Measurements from ENCODE around the gene TEX19.

DNA sequence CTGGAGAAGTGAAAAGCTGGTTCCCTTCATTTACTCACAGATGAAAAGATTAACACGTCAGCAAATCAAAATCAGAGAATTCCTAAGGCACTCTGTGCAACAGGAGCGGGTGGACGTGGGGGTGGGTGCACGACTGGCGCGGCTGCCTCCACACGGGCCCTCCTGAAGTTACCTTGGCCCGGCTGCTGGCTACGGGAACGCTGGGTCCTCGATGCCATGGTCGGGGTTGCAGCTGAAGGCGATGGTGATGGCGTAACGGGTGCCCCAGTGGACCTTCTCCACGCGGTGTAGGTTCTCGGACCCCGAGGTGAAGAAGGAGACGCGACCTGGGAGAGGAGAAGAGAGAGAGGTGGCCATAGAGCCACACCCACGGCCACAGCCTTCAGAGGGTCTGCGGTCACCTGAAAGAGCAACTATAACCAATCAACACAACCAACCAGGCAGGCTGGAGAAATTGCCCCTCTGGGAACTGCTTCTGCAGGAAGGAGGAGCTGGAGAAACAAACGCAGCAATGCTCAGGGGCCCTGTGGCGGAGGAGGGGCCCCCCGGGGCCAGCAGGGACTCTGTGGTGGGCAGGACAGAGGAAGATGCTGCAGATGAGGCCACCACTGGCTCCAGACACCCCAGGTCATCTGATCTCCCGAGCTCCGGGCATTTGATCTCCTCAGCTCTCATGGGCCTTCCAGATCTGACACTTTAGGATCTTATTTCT lies 33.3 kb downstream of the TEX19 start:
- TF ChIP-seq, protein P1, sequence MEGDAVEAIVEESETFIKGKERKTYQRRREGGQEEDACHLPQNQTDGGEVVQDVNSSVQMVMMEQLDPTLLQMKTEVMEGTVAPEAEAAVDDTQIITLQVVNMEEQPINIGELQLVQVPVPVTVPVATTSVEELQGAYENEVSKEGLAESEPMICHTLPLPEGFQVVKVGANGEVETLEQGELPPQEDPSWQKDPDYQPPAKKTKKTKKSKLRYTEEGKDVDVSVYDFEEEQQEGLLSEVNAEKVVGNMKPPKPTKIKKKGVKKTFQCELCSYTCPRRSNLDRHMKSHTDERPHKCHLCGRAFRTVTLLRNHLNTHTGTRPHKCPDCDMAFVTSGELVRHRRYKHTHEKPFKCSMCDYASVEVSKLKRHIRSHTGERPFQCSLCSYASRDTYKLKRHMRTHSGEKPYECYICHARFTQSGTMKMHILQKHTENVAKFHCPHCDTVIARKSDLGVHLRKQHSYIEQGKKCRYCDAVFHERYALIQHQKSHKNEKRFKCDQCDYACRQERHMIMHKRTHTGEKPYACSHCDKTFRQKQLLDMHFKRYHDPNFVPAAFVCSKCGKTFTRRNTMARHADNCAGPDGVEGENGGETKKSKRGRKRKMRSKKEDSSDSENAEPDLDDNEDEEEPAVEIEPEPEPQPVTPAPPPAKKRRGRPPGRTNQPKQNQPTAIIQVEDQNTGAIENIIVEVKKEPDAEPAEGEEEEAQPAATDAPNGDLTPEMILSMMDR (IDR thresholded peaks at IDR 0.05) = no peak
- no peak for TF ChIP-seq POLR2A (IDR thresholded peaks at IDR 0.05)
- no peak for TF ChIP-seq POLR2AphosphoS5 (IDR thresholded peaks at IDR 0.05)
